Gastrocnemius medialis (tissue), 4 donors: ENCODE results near the gene TRDN. TPM values are rescaled to one million over a fixed set of nuclear protein-coding genes. Genes with fewer than 3 reads are reported as not detected.
A peak's percentile ranks its signal among the peaks of the same experiment; 100 is the strongest.

ENCODE experiments used
- ATAC-seq, 2 donors: fragments of 150-250 bp; one replicate each; pipeline ENCODE4 v1.9.1; 2016
- DNase-seq, 2 donors: peaks; one replicate each; pipeline ENCODE4 v3.0.0-alpha.2; 2019
- H3K27ac ChIP-seq, 4 donors: fragments of 200-600 bp; sonication (generic); 1 replicate in 1 of 4; 2 replicates in 3 of 4; pipeline ENCODE4 v1.5.1; 2016 to 2018; ENCODE audit warnings: mild to moderate bottlenecking in 2 of 4, moderate library complexity in 1 of 4
- H3K27me3 ChIP-seq, 3 donors: fragments of 200-600 bp; sonication (generic) in 2 of 3; 1 replicate in 1 of 3; 2 replicates in 2 of 3; pipeline versions ENCODE4 v1.5.1 to v1.6.0; 2016 to 2019; ENCODE audit warnings: mild to moderate bottlenecking in 1 of 3, moderate library complexity in 1 of 3
- H3K36me3 ChIP-seq, 2 donors: fragments of 200-600 bp; sonication (generic) in 1 of 2; one replicate each; pipeline ENCODE4 v1.5.1; 2017 to 2018
- H3K4me1 ChIP-seq, 2 donors: fragments of 200-600 bp; sonication (generic) in 1 of 2; one replicate each; pipeline ENCODE4 v1.5.1; 2016 to 2017; ENCODE audit warnings: mild to moderate bottlenecking in 2 of 2
- H3K4me3 ChIP-seq, 4 donors: fragments of 200-600 bp; sonication (generic) in 3 of 4; 1 replicate in 1 of 4; 2 replicates in 3 of 4; pipeline ENCODE4 v1.5.1; 2016 to 2019; ENCODE audit warnings: mild to moderate bottlenecking in 2 of 4
- H3K9me3 ChIP-seq, 3 donors: fragments of 200-600 bp; sonication (generic) in 2 of 3; 1 replicate in 1 of 3; 2 replicates in 2 of 3; pipeline ENCODE4 v1.5.1; 2016 to 2019
- POLR2A ChIP-seq, 2 donors: fragments of 450-650 bp; IDR thresholded peaks; one replicate each; pipeline ENCODE4 v1.6.1; 2017; ENCODE audit warnings: antibody characterized with exemption in 2 of 2, mild to moderate bottlenecking in 2 of 2, moderate library complexity in 2 of 2
- in situ Hi-C, 4 donors: fragments of 200-750 bp; cut with MboI; loops; one replicate each; pipeline versions ENCODE4 v1.15.0 to v1.8.0; 2017; ENCODE audit warnings: low sequenced_read_pairs in 4 of 4
- intact Hi-C: fragments of 100-400 bp; cut with DNase I; formaldehyde crosslinking; loops from one replicate; pipeline ENCODE4 v1.15.1; 2023; ENCODE audit warnings: low total_unique reads
- total RNA-seq, 4 donors: library from RNA; depleted of rRNA; stranded (reverse); fragments of >200 nt; gene quantifications; one replicate each; pipeline versions ENCODE4 v1.1.0 to v1.2.3, GENCODE V29; 2016
- TF ChIP-seq, protein P1 (sequence below), 5 experiments: fragments of 450-650 bp in 3 of 5; fragments of 200-600 bp in 2 of 5; sonication (generic) in 2 of 5; IDR thresholded peaks in 4 of 5; conservative IDR thresholded peaks in 1 of 5; 1 replicate in 4 of 5; 2 replicates in 1 of 5; pipeline ENCODE4 v1.5.1; 2016 to 2019; ENCODE audit warnings: antibody characterized with exemption in 5 of 5, mild to moderate bottlenecking in 3 of 5, moderate library complexity in 3 of 5

TRDN gene
- total RNA-seq, 4 donors from 2014 or later: 190 to 628 (median 296) TPM

- Histone ChIP-seq H3K27ac (peak overlapping the region; percentile 62 to 69 (median 67)), H3K36me3 (no peaks in the 10 kb centered on the region), H3K4me3 (no peak overlapping the region), H3K9me3 (no peaks in the 10 kb centered on the region), H3K4me1 (peaks cover 0 to 21% of the 10 kb centered on the region in 2 donors), H3K27me3 (no peaks in the 10 kb centered on the region)
- DNase-seq (peak in 1 of 2 donors; percentile 27), ATAC-seq (peak; percentile 96 to 97)
- intact Hi-C loops: no loop called here
- in situ Hi-C loops: no loop called here
- TF ChIP-seq, protein P1, sequence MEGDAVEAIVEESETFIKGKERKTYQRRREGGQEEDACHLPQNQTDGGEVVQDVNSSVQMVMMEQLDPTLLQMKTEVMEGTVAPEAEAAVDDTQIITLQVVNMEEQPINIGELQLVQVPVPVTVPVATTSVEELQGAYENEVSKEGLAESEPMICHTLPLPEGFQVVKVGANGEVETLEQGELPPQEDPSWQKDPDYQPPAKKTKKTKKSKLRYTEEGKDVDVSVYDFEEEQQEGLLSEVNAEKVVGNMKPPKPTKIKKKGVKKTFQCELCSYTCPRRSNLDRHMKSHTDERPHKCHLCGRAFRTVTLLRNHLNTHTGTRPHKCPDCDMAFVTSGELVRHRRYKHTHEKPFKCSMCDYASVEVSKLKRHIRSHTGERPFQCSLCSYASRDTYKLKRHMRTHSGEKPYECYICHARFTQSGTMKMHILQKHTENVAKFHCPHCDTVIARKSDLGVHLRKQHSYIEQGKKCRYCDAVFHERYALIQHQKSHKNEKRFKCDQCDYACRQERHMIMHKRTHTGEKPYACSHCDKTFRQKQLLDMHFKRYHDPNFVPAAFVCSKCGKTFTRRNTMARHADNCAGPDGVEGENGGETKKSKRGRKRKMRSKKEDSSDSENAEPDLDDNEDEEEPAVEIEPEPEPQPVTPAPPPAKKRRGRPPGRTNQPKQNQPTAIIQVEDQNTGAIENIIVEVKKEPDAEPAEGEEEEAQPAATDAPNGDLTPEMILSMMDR (IDR thresholded peaks at IDR 0.05 in 4 of 5, conservative IDR thresholded peaks at IDR 0.05 in 1 of 5): no peak
These were observed 422.8 kb downstream of the TRDN start for GRCh38 chr6:123213921-123214320.

- ATAC-seq: no peak
- no peak overlapping the region for H3K4me3 ChIP-seq
- DNase-seq: no peak
- TF ChIP-seq, protein P1 (IDR thresholded peaks at IDR 0.05 in 4 of 5, conservative IDR thresholded peaks at IDR 0.05 in 1 of 5): no peak
- no peak for TF ChIP-seq POLR2A (IDR thresholded peaks at IDR 0.05)
- intact Hi-C loops (no loop called here), in situ Hi-C loops (no loop called here)
- H3K4me1 ChIP-seq: peaks cover 0 to 21% of the 10 kb centered on the region in 2 donors
- H3K9me3 ChIP-seq: no peaks in the 10 kb centered on the region
- H3K27ac ChIP-seq: peak overlapping the region in 1 of 4 donors; percentile 42
- no peaks in the 10 kb centered on the region for H3K27me3 ChIP-seq
- no peaks in the 10 kb centered on the region for H3K36me3 ChIP-seq
These were observed 424.8 kb downstream of the TRDN start for GRCh38 chr6:123211777-123212545.

- Histone ChIP-seq H3K4me3 (no peak overlapping the region), H3K4me1 (peaks cover 0 to 18% of the 10 kb centered on the region in 2 donors), H3K27ac (peak overlapping the region in 1 of 4 donors; percentile 42), H3K9me3 (no peaks in the 10 kb centered on the region), H3K36me3 (no peaks in the 10 kb centered on the region), H3K27me3 (no peaks in the 10 kb centered on the region)
- DNase-seq: no peak
- intact Hi-C loops: no loop called here
- TF ChIP-seq POLR2A (IDR thresholded peaks at IDR 0.05): no peak
- TF ChIP-seq, protein P1 (IDR thresholded peaks at IDR 0.05 in 4 of 5, conservative IDR thresholded peaks at IDR 0.05 in 1 of 5): no peak
- in situ Hi-C loops: no loop called here
- ATAC-seq: no peak
These were observed 426.1 kb downstream of the TRDN start for GRCh38 chr6:123210645-123211044.

- ATAC-seq (no peak), DNase-seq (peak in 1 of 2 donors; percentile 22)
These were observed 428.7 kb downstream of the TRDN start for GRCh38 chr6:123207967-123208510.

More at GRCh38 chr6:123207967-123208510, 428.7 kb downstream of the TRDN start:
- no peak for TF ChIP-seq POLR2A (IDR thresholded peaks at IDR 0.05)
- TF ChIP-seq, protein P1 (IDR thresholded peaks at IDR 0.05 in 4 of 5, conservative IDR thresholded peaks at IDR 0.05 in 1 of 5): no peak
- intact Hi-C loops: no loop called here
- in situ Hi-C loops: no loop called here
- no peak overlapping the region for H3K4me3 ChIP-seq
- peaks cover 0 to 4% of the 10 kb centered on the region in 2 donors for H3K4me1 ChIP-seq
- no peaks in the 10 kb centered on the region for H3K9me3 ChIP-seq
- no peak overlapping the region for H3K27ac ChIP-seq
- H3K27me3 ChIP-seq: no peaks in the 10 kb centered on the region
- no peaks in the 10 kb centered on the region for H3K36me3 ChIP-seq
